HG03066 (cell line): Measurements from ENCODE around the gene MAP7D1.

Experiments
- ATAC-seq: cut with Tn5 transposase; IDR thresholded peaks from one replicate; pipeline ENCODE4 v1.9.1; 2021; ENCODE audit warnings: low read depth; ENCODE audit not compliant: unreplicated experiment

The MAP7D1 gene

DNA sequence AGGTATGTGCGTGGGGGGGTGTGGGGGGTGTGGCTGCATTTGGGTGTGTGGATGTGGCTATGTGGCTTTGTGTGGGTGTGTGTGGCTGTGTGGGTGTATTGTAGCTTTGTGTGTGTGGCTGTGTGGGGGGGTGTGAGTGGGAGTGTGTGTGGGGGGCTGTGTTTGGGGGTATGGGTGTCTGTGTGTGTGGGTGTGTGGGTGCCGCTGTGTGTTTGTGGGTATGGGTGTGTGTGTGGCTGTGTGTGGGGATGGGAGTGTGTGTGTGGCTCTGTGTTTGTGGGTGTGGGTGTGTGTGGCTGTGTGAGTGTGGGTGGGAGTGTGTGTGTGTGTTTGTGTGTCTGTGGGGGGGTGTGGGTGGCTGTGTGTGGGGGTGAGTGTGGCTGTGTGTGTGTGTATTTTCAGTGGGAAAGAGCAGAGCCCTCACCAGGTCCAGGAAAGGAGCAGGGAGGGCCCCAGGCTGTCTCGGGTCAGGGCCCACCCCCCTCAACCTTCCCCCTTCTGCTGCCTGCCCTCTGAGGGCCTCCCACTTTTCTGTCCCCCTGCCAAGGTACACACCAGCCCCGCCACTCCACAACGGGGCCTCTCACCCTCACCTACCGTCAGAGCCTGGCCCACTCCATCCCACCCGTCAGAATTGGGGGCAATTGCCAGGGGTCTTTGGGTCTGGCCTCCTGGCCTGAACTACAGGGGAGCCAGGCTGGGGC lies 29.0 kb upstream of the MAP7D1 start:
- no peak for ATAC-seq

DNA sequence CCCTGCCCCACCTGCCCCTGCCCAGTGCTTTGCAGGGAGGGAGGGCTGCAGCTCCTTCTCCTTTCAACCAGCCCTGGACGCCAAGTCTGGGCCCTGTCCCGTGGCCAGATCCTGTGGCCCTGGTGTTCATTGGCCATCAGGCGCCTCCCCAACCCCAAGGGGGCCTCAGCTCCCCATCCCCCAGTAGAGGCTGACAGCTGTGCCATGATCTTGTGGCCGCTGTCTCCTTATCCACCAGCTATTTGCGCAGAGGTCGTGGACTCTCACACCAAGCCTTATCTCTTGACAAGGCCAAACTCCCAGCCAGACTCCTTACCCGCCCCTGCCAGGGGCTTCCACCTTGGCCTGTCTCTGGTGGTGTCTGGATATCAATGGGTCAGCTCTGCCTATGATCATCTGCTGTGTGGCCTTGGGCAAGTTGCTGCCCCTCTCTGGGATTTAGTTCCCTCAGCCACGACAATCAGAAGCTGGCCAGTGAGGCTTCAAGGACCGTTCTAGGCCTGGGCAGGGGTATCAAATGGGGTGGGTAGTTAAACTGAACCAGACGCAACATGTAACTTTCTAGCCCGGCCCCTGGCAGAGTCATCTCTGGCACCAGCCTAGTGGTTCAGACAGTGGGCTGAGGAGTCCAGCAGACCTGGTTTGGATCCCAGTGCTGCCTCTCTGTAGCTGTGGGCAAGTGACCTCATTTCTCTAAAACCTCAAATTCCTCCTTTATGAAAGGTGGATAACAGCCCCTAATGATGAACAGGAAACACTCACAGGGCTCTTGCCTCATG lies 27.6 kb upstream of the MAP7D1 start:
- ATAC-seq = no peak

DNA sequence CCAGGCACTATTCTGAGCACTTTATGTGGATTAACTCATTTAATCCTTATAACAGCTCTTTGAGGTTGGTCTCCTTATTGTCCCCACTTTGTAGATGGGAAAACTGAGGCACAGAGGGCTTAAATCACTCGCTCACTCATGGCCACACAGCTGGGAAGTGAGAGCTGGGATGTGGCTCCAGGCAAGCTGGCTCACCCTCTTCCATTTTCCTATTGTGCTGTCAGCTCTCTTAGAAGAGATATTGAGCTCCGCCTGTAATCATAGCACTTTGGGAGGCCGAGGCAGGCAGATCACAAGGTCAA lies 27.1 kb upstream of the MAP7D1 start:
- ATAC-seq = no peak

DNA sequence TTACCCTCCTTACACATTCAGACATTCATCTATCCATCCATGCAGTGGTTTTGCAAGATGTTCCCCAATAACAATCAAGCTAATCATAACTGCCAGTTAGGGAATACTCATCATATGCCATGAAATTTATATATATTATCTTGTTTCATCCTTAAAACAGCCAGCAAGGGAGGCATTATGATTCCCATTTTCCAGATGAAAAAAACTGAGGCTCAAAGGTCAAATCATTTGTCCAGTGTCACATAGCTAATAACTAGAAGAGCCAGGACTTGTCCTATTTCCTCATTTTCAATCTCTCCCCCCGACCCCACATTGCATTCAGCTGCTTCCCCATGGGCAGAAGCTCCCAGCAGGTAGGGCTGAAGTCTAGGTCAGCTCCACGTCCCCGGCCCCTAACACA lies 23.9 kb upstream of the MAP7D1 start:
- no peak for ATAC-seq

DNA sequence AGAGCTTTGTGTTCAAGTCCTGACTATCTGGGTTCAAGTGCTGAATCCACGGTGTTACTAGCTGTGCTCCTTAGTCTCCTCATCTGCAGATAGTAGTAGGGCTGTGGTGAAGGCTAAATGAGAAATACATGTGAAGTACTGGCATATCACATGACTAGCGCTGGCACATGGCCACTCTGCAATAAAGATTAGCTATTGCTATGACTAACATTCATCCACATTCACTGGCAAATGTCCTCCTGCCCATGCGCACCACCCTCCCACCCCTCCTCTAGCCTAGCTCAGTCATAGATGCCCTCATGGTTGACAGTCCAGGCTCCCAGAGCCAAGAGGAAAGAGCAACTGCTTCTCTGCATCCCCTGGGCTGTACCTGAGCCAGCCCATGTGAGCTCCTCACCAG lies 22.5 kb upstream of the MAP7D1 start:
- ATAC-seq = no peak

DNA sequence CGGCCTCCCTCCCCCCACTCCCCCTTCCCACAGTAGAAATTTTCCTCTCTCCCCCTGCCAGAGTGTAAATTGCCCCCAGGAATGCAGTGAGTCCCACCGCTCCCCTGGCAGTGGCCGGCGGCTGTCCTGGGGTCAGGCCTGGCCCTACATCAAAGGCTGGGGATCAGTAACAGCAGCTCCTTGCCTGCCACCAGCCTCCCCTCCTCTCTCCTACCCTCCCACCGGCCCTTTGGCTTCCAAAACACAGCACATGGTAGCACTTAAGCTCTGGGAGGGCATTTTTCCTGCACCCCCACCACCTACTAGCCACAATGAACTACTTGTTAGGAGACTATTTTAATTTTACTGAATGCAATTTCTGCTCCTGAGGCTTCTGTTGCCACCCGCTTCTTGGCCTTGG lies 21.9 kb upstream of the MAP7D1 start:
- no peak for ATAC-seq

DNA sequence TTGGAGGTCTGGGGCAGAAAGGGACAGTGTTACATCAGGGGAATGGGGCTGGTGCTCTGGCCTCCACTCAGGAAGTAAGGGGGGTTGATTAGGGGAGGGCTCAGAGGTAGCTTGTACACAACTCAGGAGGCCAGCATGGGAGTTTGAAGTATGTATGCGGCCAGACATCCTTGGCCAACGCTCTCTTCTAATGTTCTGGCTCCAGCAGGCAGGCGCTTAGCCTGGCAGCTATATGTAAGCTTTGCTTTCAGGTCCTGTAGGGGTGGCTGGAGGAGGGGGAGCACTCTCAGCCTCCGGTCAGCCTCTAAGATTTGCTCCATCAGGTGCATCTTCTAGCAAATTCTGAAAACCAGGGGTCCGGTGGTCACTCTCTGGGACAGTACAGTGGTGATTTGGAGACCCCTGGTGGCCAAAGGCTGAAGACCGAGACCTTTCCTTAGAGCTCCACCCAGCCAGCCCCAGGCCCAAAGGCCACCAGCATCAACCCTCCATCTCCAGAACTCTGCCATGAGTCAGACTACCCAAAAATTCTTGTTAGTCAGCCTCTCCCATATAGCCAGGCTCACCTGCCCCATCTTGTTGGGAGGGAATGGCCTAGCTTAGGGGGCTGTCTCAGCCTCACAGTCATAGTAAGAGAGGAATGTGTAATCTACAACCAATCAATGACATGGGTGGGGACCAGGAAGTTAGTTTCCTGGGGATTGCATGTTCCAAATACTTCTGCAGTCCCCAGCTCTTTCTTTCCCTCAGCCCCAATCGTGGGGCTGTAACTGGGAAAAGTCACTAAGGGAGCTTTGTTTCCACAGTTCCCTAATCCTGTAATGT lies 21.2 kb upstream of the MAP7D1 start:
- ATAC-seq = no peak

DNA sequence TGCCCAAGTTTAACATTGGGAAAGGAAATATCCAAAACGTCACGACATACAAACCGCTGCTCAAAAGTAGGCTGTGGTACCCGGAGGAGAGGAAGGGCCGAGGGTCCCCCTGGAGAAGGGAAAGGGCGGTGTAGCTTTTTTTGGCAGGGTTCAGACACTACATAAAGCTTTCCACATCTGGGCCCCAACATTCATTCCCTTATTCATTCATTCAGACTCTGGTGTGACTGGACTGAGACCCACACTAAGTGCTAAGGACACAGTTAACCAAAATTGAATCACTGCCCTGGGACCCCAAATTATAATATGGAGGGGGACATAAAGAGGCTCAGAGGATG lies 20.7 kb upstream of the MAP7D1 start:
- ATAC-seq = no peak

DNA sequence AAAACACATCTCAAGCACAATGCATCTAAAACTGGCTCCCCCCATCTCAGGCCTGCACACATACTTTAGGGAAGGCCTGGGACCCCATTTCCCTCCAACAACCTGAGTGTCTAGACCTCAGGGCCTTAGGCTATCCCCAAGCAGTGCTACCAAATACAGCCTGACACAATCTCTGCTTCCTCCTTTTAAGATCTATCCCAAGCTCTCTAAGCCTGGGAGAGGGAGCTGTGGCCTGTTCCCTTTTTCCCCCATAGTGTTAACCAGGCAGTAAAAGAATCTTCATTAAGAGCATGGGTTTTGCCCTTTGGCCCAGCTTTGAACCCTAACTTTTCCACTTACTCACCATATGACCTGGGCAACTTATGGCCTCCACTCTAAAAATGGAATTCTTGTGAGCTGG lies 20.2 kb upstream of the MAP7D1 start:
- no peak for ATAC-seq

DNA sequence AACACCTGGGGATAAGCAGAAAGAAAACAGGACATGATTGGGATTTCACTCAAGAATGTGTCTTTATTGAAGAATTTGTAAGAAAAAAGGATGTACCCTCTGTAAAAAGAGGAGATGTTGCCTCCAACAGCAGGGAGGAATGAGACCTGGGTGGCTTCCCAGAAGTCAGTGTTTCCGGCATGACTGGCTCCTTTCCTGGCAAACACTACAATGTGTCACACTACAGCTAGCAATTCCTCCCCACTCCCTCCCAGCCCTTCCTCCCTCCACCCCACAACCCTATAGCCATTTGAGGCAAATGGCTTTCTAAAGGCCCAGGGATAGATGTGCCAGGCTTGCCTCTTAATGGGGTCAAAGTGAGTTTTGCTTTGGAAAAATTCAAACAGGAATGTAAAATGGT lies 19.4 kb upstream of the MAP7D1 start:
- ATAC-seq = no peak

DNA sequence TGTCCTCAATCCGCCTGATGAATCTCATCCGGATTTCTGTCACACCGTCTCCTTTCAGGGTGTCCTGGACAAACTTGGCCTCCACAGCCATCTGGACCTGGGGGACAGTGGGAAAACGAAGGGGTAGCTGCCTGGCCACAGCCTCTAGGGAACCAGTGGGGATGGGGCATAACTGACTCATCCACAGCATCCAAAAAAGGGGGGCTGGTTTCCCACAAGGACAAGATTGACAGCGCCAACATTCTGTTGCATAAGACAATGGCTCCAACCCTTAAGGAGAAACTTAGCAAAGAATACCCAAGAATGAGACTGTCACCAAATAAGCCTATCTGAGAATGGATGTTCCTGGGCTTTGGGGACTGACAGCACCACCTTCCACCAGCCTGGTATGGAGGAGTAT lies 18.7 kb upstream of the MAP7D1 start:
- ATAC-seq = no peak

DNA sequence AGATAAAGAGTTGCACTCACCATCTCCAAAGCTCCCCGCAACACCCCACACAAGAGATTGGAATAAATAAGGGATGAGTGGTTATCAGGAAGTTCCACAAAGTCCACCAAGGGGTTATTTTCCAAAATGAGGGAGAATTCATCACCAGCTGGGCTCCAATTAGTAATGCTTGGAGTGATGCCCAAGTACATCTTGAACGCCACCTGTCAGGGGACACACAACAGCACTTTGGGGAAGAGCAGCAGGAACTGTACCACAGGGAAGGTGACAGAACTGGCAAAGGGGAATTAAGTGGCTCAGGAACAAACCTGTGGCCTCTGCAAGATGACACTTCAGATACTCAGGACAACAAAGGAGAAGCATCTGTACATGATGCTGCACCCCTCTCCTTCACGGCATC lies 18.2 kb upstream of the MAP7D1 start:
- no peak for ATAC-seq

DNA sequence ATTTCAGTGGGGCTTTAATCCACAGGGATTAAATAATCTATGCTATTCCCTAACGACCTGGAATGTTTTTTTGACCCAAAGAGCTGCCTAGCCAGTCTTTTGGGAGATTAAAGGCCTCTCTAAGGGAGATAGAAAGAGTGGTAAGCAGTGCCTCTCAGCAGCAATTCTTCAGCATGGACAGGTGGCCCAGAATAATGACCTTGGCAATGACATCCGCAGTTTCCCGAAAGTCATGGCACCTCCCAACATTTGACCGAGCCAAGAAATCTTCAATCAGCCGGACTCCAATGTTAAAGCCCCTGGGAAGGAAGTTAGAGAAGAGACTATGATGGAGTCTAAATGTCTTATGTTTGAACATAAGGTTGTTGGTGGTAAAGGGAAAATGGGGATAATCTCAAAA lies 16.4 kb upstream of the MAP7D1 start:
- ATAC-seq = no peak

DNA sequence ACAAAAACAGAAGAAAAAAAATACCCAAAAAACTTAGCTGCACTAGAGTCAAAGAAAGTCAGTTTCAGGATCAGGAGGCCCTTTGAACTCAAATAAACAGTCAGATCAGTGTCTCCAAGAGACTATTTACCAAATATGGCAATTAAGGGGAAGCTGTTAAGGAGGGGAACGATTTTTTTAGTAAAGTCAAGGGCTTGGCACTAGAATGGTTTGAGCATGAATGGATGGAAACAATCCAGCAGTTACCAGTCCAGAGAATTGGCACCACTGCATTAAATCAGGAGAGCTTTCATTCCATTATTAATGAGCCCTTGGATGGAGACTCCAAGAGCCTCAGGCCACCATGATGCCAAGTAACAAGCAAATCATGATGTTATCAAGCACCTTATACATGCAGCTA lies 13.8 kb upstream of the MAP7D1 start:
- ATAC-seq = no peak

DNA sequence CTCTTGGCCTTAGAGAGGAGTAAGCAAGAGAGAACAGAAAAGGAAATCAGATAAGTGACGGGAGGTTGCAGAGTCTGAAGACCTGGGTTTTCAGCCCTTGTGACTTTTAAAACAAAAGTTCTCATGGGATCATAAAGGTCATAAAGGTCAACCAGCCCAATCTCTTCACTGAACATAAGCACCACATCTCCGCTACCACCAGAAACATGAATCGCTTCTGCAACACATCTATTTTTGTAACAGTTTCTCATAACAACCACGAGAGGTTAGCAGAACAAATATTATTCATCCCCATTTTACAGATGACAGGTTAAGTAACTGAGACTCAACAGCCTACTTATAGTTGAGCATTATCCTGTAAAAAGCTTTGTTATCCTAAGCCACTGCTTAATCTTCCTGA lies 12.5 kb upstream of the MAP7D1 start:
- ATAC-seq = no peak

DNA sequence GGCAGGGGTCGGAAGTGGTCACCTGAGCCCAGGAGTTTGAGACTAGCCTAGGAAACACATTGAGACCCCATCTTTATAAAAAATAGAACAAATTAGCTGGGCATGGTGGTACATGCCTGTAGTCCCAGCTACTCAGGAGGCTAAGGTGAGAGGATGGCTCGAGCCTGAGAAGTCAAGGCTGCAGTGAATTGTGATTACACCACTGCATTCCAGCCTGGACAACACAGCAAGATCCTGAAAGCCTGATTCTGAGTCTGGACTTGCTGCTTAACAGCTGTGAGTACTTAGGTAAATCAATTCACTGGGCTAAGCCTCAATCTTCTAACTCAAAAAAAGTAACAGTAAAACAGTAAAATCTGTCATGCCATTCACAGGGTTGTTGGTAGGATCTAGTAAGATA lies 11.5 kb upstream of the MAP7D1 start:
- no peak for ATAC-seq

DNA sequence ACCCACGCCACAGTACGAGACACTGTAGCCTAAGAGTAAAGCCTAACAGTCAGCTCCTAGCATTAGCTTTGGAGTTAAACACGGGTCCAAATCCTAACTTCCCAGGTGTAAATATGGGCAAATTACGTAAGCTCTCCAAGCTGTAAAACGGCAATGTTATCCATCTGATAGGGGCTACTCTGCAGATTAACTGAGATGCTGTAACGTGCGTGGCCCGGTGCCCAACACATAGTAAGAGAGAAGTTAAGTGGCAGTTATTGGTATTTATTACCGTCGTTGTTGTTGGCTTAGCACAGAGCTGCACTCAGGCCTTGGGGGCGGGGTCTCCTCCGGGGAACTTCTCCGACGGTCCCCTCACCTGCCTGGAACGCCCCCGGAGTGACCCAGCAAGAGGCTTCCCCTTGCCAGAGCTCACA lies 7.1 kb upstream of the MAP7D1 start:
- ATAC-seq = no peak

DNA sequence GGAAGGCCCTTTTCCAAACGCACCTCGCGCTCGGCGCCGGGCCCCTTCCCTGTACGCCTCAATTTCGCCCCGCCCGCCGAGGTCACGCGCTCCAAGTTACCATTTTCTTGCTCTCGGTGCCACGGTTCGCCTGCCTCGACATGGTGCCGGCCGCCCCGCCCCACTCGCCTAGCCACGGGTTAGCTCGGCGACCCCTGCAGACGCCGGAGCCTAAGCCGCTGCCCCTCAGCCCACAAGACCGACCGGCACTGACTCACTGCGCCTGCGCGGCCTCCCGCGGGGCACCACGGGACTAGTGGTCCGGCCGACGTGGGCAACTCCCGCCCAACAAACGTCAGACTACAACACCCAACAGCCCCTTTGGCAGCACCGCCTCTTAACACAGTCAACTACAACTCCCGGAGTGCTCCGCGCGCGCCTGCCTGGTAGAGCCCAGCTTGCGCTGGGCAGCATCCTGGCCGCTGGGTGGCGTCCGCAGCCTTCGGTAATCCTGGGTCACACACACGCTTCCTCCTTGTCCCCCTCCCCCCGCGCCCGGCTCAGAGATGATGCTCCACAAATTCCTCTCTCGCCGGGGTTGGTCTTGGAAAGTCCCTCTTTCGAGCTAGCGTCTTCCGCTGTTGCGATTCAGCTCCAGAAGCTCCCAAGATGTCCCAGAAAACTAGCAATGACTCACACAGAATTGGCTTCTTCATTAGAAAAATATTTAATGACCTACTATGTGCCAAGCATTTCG lies 6.6 kb upstream of the MAP7D1 start, which contains the start of gene TRAPPC3:
TSS of gene TRAPPC3 (minus strand) at position 250 of the 736 bp plus-strand sequence. CDS start at position 142, 108 bp downstream.
- ATAC-seq = peak; percentile 82

DNA sequence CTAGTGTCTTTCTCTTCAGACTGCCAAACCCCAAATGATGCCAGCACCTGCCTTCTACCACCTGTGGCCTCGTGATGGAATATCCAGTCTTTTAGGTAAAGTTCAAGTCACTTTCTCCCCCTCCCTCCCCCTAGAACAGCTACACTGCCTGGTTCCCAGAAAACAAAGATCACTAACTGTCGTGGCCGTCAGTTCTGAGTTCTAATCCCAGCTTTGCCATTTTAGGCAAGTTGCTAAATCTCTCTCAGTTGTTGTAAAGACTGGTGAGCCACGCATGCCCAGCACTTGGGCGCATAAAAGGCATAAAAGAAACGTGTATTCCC lies 6.0 kb upstream of the MAP7D1 start:
- no peak for ATAC-seq

DNA sequence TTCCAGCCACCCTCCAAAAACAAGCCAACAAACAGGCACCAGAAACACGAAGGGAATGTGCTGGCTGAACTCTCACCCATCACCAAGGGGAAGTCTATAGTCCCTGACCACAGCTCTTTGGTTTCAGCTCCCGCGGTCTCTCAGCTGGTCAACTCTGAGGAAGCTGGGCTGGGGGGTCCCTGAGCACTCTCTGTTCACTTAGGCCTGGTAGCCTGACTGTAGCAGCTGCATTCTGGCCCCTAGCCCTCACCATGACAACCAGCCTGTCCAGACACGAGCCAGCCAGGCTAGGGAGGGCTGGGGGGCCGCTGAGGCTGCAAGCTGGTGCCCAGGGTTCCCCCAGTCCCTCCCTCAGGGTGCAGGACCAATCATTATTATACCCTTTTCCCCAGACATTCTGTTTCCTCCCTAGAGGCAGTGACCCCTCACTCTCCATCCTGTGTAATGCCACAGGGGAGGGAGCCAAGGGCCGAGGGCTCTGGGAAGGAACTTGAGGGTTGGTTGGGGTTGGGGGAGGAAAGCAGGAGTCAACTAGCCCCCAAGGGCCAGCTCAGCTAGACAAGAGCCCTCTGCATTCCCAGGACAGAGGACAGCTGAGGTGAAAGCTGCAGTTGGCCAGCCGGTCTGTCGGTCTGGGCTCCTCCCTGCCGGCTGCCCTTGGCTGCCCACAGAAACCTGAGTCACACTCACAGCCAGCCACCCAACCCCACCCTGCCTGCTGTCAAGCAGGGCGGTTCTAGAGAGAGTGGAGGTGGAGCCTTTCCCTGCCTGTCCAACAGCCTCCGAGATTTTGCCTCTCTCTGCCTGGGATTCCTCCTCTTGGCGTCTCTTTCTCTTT lies 5.4 kb upstream of the MAP7D1 start:
- ATAC-seq = peak; percentile 48
